GM19467 (cell line): ENCODE measurements around the gene CADPS2.

Experiments used
- ATAC-seq: cut with Tn5 transposase; IDR thresholded peaks from one replicate; pipeline ENCODE4 v1.9.1; 2021; ENCODE audit warnings: mild to moderate bottlenecking, moderate library complexity; ENCODE audit not compliant: unreplicated experiment

CADPS2 gene

GRCh38 chr7:122327969-122328368, 558.3 kb downstream of the CADPS2 start:
- no peak for ATAC-seq

GRCh38 chr7:122316467-122317388, 569.5 kb downstream of the CADPS2 start:
- ATAC-seq = no peak

- no peak for ATAC-seq
Measured at GRCh38 chr7:122315507-122316466, 570.5 kb downstream of the CADPS2 start.

GRCh38 chr7:122314284-122314683, 572.0 kb downstream of the CADPS2 start:
- no peak for ATAC-seq

GRCh38 chr7:122312789-122313188, 573.5 kb downstream of the CADPS2 start:
- ATAC-seq = no peak

- no peak for ATAC-seq
Measured at GRCh38 chr7:122311734-122312450, 574.4 kb downstream of the CADPS2 start.

- no peak for ATAC-seq
Measured at GRCh38 chr7:122311050-122311700, 575.1 kb downstream of the CADPS2 start.

- ATAC-seq = no peak
Measured at GRCh38 chr7:122310119-122311021, 575.9 kb downstream of the CADPS2 start.

- ATAC-seq = no peak
Measured at GRCh38 chr7:122309421-122309820, 576.8 kb downstream of the CADPS2 start.

GRCh38 chr7:122307228-122307621, 579.0 kb downstream of the CADPS2 start:
- no peak for ATAC-seq

- no peak for ATAC-seq
Measured at GRCh38 chr7:122306320-122307227, 579.7 kb downstream of the CADPS2 start.

- ATAC-seq = no peak
Measured at GRCh38 chr7:122305475-122306319, 580.6 kb downstream of the CADPS2 start.

- no peak for ATAC-seq
Measured at GRCh38 chr7:122304996-122305421, 581.3 kb downstream of the CADPS2 start.

GRCh38 chr7:122304319-122304975, 581.8 kb downstream of the CADPS2 start, which contains the start of gene FEZF1:
Gene FEZF1 (minus strand): TSS chr7:122304750. CDS start chr7:122304437, 313 bp downstream.
- ATAC-seq = no peak

GRCh38 chr7:122303531-122304318, 582.5 kb downstream of the CADPS2 start:
- no peak for ATAC-seq
